ENCODE measurements around the gene VWA1. TPM values are rescaled to one million over a fixed set of nuclear protein-coding genes. Genes with fewer than 3 reads are reported as not detected.

Gene VWA1
- total and polyA plus RNA-seq, 2 experiments from 2014 or later, result 7.2 to 31.5 TPM

- H3K4me3 Mint-ChIP-seq, result no peak overlapping the region; the same call in 2 of the 3 replicates
- H3K27ac ChIP-seq (ENCODE audit: low read depth), result no peak overlapping the region
- DNase-seq (ENCODE audit: low spot score) (no peak), ATAC-seq (no peak)
- no peak overlapping the region; the same call in 1 of the 2 replicates for H3K27ac Mint-ChIP-seq
- no peaks in the 10 kb centered on the region for H3K9me2 ChIP-seq (ENCODE audit: insufficient read depth)
- H3K36me3 ChIP-seq (ENCODE audit: insufficient read depth), result no peaks in the 10 kb centered on the region
- H3K4me1 Mint-ChIP-seq, result peaks cover 43% of the 10 kb centered on the region
- H3K36me3 Mint-ChIP-seq (ENCODE audit: low read depth), result peaks cover 4% of the 10 kb centered on the region; the same call in 2 of the 3 replicates
- no peaks in the 10 kb centered on the region for H4K20me1 ChIP-seq (replicated peaks; ENCODE audit: insufficient read depth)
- H3K4me1 ChIP-seq (ENCODE audit: insufficient read depth), result peaks cover 39% of the 10 kb centered on the region
- H2AFZ ChIP-seq, result no peak overlapping the region
- peaks cover 28% of the 10 kb centered on the region for H3F3A ChIP-seq (replicated peaks; ENCODE audit: low read depth)
- H3K79me2 ChIP-seq (replicated peaks; ENCODE audit: insufficient read depth), result no peaks in the 10 kb centered on the region
- H3K4me3 ChIP-seq, result no peak overlapping the region
- H3K27me3 ChIP-seq (ENCODE audit: insufficient read depth), result no peaks in the 10 kb centered on the region
- TF ChIP-seq EZH2phosphoT487 (IDR thresholded peaks at IDR 0.05; ENCODE audit: unreplicated experiment), result no peak
- no peak for TF ChIP-seq POLR2AphosphoS5 (IDR thresholded peaks at IDR 0.05; ENCODE audit: low read depth)
- TF ChIP-seq ZNF114 (CRISPR knock-in tag; IDR thresholded peaks at IDR 0.05), result no peak
- TF ChIP-seq CREB1 (CRISPR knock-in tag; IDR thresholded peaks at IDR 0.05; ENCODE audit: low read depth), result no peak
- no peak for TF ChIP-seq JUNB (IDR thresholded peaks at IDR 0.05; ENCODE audit: unreplicated experiment)
- TF ChIP-seq CTCF (conservative IDR thresholded peaks at IDR 0.05; ENCODE audit: low read depth in 2 of 2), result no peak
- TF ChIP-seq EZH2 (IDR thresholded peaks at IDR 0.05; ENCODE audit: low read depth, unreplicated experiment), result no peak
- no peak for TF ChIP-seq REST (IDR thresholded peaks at IDR 0.05; ENCODE audit: unreplicated experiment)
- TF ChIP-seq NANOG (IDR thresholded peaks at IDR 0.05; ENCODE audit: borderline replicate concordance), result no peak
- no peak for TF ChIP-seq ZNF462 (CRISPR knock-in tag; IDR thresholded peaks at IDR 0.05)
- no peak for TF ChIP-seq STAT1 (IDR thresholded peaks at IDR 0.05; ENCODE audit: unreplicated experiment)
- TF ChIP-seq ZNF331 (CRISPR knock-in tag; IDR thresholded peaks at IDR 0.05; ENCODE audit: low read depth), result no peak
- TF ChIP-seq ETS1 (IDR thresholded peaks at IDR 0.05), result no peak
- peaks cover 10% of the 10 kb centered on the region for H3K9me3 Mint-ChIP-seq
- H3K27me3 Mint-ChIP-seq (ENCODE audit: insufficient read depth, low read depth, poor library complexity), result peaks cover 27% of the 10 kb centered on the region
- no peak overlapping the region; the same call in 1 of the 2 replicates for H3K4me2 ChIP-seq
Observed at GRCh38 chr1:1432274-1432950, 3.1 kb upstream of the VWA1 start.
